Measurements from ENCODE around the gene TCP11. TPM values are rescaled to one million over a fixed set of nuclear protein-coding genes. Genes with fewer than 3 reads are reported as not detected.
A peak's percentile ranks its signal among the peaks of the same experiment; 100 is the strongest.

TCP11 gene
- total RNA-seq, 1 donor from 2014 or later = not detected

DNA sequence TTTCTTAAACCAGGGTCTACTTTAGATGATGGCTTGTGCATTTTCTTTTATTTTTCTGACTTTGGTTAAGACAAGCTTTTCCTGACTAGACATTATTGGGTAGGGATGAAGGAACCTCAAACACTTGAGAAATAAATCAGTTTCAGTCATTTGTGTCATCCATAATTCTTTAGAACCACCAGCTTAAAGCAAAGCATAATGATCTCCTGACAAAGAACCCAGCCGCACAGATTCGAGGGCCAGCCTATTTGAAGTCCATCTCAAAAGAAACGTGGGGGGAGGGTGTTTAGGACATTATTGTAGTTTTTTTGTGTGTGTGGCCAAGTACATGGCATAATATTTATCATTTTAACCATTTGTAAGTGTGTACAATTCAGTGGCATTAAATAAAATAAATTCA, 6.3 kb upstream of the TCP11 start:
- Histone ChIP-seq H3K27ac (no peak overlapping the region), H3K4me1 (peaks cover 6% of the 10 kb centered on the region), H3K27me3 (ENCODE audit: low read depth) (no peaks in the 10 kb centered on the region), H3K4me3 (no peak overlapping the region), H3K36me3 (no peaks in the 10 kb centered on the region), H3K9me3 (no peaks in the 10 kb centered on the region)
- no peak for DNase-seq
- intact Hi-C loops (cut with DNase I) = no loop called here
- TF ChIP-seq, protein P1, sequence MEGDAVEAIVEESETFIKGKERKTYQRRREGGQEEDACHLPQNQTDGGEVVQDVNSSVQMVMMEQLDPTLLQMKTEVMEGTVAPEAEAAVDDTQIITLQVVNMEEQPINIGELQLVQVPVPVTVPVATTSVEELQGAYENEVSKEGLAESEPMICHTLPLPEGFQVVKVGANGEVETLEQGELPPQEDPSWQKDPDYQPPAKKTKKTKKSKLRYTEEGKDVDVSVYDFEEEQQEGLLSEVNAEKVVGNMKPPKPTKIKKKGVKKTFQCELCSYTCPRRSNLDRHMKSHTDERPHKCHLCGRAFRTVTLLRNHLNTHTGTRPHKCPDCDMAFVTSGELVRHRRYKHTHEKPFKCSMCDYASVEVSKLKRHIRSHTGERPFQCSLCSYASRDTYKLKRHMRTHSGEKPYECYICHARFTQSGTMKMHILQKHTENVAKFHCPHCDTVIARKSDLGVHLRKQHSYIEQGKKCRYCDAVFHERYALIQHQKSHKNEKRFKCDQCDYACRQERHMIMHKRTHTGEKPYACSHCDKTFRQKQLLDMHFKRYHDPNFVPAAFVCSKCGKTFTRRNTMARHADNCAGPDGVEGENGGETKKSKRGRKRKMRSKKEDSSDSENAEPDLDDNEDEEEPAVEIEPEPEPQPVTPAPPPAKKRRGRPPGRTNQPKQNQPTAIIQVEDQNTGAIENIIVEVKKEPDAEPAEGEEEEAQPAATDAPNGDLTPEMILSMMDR (IDR thresholded peaks at IDR 0.05) = no peak
- ATAC-seq = no peak

DNA sequence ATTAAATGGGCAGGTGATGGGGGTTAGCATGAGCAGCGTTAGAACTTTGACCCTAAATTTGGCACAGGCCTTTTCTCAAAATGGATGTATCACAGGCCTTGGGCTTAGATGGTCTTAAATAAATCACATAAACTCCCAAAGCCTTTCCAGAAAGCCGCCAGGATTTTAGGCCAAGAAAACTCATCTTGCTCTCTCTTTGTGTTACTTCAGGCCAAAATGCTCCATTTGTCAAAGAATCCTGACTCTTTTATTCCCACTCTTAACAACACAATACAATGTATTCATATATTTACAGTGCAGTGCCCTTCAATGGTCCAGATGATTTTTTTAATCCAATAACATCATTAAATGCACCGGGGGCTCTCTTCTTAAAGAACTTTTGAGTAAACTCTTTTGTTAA, 5.9 kb upstream of the TCP11 start:
- TF ChIP-seq, protein P1 (IDR thresholded peaks at IDR 0.05) = no peak
- intact Hi-C loops (cut with DNase I) = no loop called here
- no peaks in the 10 kb centered on the region for H3K9me3 ChIP-seq
- H3K27ac ChIP-seq = no peak overlapping the region
- no peak for DNase-seq
- no peak overlapping the region for H3K4me3 ChIP-seq
- H3K4me1 ChIP-seq = peaks cover 6% of the 10 kb centered on the region
- no peaks in the 10 kb centered on the region for H3K27me3 ChIP-seq (ENCODE audit: low read depth)
- no peaks in the 10 kb centered on the region for H3K36me3 ChIP-seq
- ATAC-seq = no peak

DNA sequence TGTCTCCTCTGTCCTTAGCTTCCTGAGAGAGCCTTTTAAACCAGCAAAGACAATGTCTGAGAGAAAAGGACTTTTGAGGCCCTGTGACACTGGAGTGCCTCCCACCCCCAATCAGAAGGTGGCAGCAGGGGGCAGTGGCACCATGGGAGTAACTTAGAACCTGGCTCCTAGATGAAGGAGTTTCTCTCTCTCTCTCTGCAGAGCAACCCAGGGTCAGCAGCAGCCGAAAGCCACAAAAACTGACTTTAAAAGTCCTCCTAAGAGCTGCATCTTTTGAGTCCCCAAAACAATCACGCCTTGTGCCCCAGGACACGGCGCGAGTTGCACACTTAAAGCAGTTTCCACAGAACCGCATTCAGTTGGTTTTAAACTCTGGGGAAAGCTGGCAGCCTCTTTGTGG, 5.3 kb upstream of the TCP11 start:
- H3K4me1 ChIP-seq = peaks cover 6% of the 10 kb centered on the region
- intact Hi-C loops (cut with DNase I) = no loop called here
- H3K27me3 ChIP-seq (ENCODE audit: low read depth) = no peaks in the 10 kb centered on the region
- no peak overlapping the region for H3K4me3 ChIP-seq
- no peaks in the 10 kb centered on the region for H3K36me3 ChIP-seq
- no peaks in the 10 kb centered on the region for H3K9me3 ChIP-seq
- TF ChIP-seq, protein P1 (IDR thresholded peaks at IDR 0.05) = peak; percentile 55
- H3K27ac ChIP-seq = no peak overlapping the region
- peak; percentile 77 to 80 for ATAC-seq
- peak; percentile 59 for DNase-seq

DNA sequence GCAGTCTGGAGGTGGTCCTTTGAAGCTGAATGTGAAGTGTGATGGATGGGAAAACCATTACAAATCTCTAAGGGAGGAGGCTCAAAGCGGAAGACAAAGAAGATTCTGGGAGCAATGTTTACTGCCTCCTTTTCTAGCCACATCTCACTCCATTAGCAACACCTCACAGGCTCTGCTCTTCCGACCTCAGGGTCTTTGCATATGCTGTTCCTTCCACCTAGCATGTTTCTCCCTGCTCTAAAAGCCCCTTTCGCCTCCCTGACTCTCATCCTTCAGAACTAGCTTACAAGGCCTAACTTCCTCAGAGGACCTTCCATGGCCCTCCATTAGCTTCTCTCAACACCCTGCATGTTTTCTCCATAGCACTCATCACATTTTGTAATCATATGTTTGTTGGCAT, 4.6 kb upstream of the TCP11 start:
- H3K36me3 ChIP-seq = no peaks in the 10 kb centered on the region
- no peaks in the 10 kb centered on the region for H3K9me3 ChIP-seq
- H3K4me3 ChIP-seq = no peak overlapping the region
- H3K4me1 ChIP-seq = peaks cover 10% of the 10 kb centered on the region
- TF ChIP-seq, protein P1 (IDR thresholded peaks at IDR 0.05) = no peak
- no peaks in the 10 kb centered on the region for H3K27me3 ChIP-seq (ENCODE audit: low read depth)
- DNase-seq (no peak), ATAC-seq (no peak)
- no peak overlapping the region for H3K27ac ChIP-seq
- intact Hi-C loops (cut with DNase I) = no loop called here

DNA sequence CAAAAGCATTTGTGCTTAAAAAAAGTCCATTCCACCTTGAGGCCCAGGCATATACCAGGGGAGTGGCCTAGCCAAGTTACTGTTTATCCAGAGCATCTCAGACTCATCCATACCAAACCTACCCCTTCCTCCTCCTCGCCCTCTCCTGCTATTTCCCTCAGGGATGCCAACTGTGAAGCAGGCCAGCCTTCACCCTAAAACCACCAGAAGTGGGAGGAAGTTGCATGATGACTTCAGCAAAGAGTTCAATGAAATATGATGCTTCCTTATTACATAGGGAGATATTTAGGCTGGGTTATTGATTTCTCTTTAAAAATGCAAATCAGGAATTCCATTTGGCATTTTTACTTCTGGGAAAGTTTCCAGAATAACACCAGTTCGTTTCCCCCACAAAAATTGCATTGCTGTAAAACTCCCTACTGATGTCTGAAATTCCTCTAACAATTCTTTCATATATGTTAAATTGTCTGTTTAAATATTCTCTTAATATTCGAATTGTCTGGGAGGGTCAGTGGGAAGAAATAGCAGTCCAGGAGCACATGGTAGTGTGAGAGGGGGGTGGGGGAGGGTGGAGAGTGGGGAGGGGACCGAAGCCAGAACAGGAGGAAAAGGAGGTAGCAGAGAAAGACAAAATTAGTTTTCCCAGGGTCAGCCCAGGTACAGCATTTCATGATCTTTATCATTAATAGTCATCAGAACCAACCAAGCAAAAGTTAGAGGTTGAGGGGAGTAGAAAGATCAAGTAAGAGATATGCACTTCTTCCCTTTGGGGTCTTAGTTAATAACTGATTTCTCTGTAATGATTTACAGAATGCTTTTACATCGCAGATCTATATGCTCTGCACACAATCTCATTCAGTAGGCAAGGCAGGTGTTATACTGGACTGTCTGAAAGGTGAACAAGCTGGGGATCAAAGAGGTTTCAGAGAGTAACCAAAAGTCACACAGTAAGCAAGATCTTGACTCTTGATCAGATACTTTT, 1.7 kb upstream of the TCP11 start:
- DNase-seq = no peak
- TF ChIP-seq, protein P1 (IDR thresholded peaks at IDR 0.05) = no peak
- Histone ChIP-seq H3K27me3 (ENCODE audit: low read depth) (no peaks in the 10 kb centered on the region), H3K4me1 (peaks cover 9% of the 10 kb centered on the region), H3K4me3 (no peak overlapping the region), H3K9me3 (no peaks in the 10 kb centered on the region), H3K27ac (no peak overlapping the region), H3K36me3 (no peaks in the 10 kb centered on the region)
- intact Hi-C loops (cut with DNase I) = loop anchor here (5.0 kb wide), 1 partner anchor 156 kb away; no protein-coding TSS in a partner anchor
- ATAC-seq = no peak
